Measurements from ENCODE around the gene CD209. TPM values are rescaled to one million over a fixed set of nuclear protein-coding genes. Genes with fewer than 3 reads are reported as not detected.

The CD209 gene
- total and polyA plus RNA-seq, 2 of the 8 experiments (the other 6 are each of a cell fraction or from before 2014, with no cell fraction given), result 0.05 to 0.22 TPM

DNA sequence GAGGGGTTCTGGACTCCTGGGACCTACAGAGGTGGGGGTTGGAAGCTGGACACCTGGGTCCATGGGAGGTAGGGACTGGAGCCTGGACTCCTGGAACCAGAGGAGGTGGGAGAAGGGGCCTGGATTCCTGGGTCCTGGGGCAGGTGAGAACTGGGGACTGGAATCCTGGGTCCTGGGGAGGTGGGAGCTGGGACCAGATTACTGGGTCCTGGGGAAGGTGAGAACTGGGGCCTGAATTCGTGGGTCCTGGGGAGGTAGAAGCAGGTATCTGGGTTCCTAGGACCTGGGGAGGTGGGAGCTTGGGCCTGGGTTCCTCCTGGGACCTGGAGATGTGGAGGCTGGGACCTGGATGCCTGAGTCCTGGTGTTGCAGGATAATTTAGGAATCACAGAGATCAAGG, 16.4 kb upstream of the CD209 start:
- H2BK15ac ChIP-seq (ENCODE audit: low read length), result no peak overlapping the region
- H2AFZ ChIP-seq (ENCODE audit: low read length), result no peak overlapping the region
- POLR2A ChIA-PET (ENCODE audit: partially characterized antibody), result no interaction called here
- no peak overlapping the region for H2BK12ac ChIP-seq (ENCODE audit: low read depth, low read length)
- no peaks in the 10 kb centered on the region for H3K79me2 ChIP-seq (ENCODE audit: control insufficient read depth in 1 of 2, insufficient read depth in 2 of 2, low read length in 2 of 2)
- no peak overlapping the region for H3K23ac ChIP-seq (ENCODE audit: insufficient read length)
- 86% methylated on average over 1 of the region's 1 CpG; no CpG with 5 or more reads in 1 of the 2 experiments for WGBS, 2 experiments (ENCODE audit: extremely low coverage in 1 of 2, insufficient coverage in 1 of 2, insufficient read length in 1 of 2, insufficient replicate concordance in 2 of 2, low coverage in 1 of 2, low lambda C conversion rate in 2 of 2, missing lambda C conversion rate in 1 of 2)
- peak overlapping the region; percentile 32 for H3K18ac ChIP-seq (ENCODE audit: extremely low read depth, low read length)
- H3K9me3 ChIP-seq (ENCODE audit: insufficient read depth in 2 of 2, low read depth in 1 of 2, low read length in 1 of 2), result peaks cover 3 to 5% of the 10 kb centered on the region in 2 experiments; a peak in 2 of 4 replicates
- H3K14ac ChIP-seq (ENCODE audit: insufficient read length), result no peak overlapping the region
- no peak for TF ChIP-seq SAP30 (IDR thresholded peaks at IDR 0.05; ENCODE audit: insufficient read depth, insufficient replicate concordance, low read length)
- no peak for TF ChIP-seq SP2 (IDR thresholded peaks at IDR 0.05; ENCODE audit: low read length)
- TF ChIP-seq USF2 (IDR thresholded peaks at IDR 0.05; ENCODE audit: low read length), result no peak
- TF ChIP-seq EP300 (IDR thresholded peaks at IDR 0.05; ENCODE audit: borderline replicate concordance in 1 of 2, low read depth in 2 of 2, low read length in 2 of 2), result no peak
- TF ChIP-seq BACH1 (IDR thresholded peaks at IDR 0.05; ENCODE audit: low read length), result no peak
- TF ChIP-seq BRCA1 (IDR thresholded peaks at IDR 0.05; ENCODE audit: low read depth, low read length), result no peak
- no peak for TF ChIP-seq EGR1 (IDR thresholded peaks at IDR 0.05; ENCODE audit: borderline replicate concordance, low read depth, low read length)
- no peak for TF ChIP-seq TCF12 (IDR thresholded peaks at IDR 0.05; ENCODE audit: low read depth, low read length)
- TF ChIP-seq SRF (IDR thresholded peaks at IDR 0.05; ENCODE audit: low read depth, low read length), result no peak
- TF ChIP-seq CBX5 (IDR thresholded peaks at IDR 0.05; ENCODE audit: low read depth, low read length), result no peak
- TF ChIP-seq POLR2AphosphoS5 (IDR thresholded peaks at IDR 0.05; ENCODE audit: low read depth, low read length), result no peak
- no peak for TF ChIP-seq KDM4A (IDR thresholded peaks at IDR 0.05; ENCODE audit: low read depth, low read length, severe bottlenecking)
- TF ChIP-seq SIN3A (conservative IDR thresholded peaks at IDR 0.05 in 1 of 2, IDR thresholded peaks at IDR 0.05 in 1 of 2; ENCODE audit: low read depth in 1 of 2, low read length in 2 of 2), result no peak
- no peak overlapping the region for H2BK5ac ChIP-seq (ENCODE audit: low read depth, low read length)
- no peak overlapping the region for H3K9ac ChIP-seq (replicated peaks in 1 of 4; ENCODE audit: extremely low read depth in 1 of 4, low read depth in 3 of 4, low read length in 3 of 4)
- H4K5ac ChIP-seq (ENCODE audit: insufficient read length, low read depth, low read length), result no peak overlapping the region
- H2BK20ac ChIP-seq (ENCODE audit: low read length), result no peak overlapping the region
- no peak overlapping the region for H3K4me3 ChIP-seq (ENCODE audit: extremely low read depth in 1 of 4, insufficient read depth in 2 of 4, low read depth in 3 of 4, low read length in 4 of 4)
- no peak overlapping the region for H3K56ac ChIP-seq (replicated peaks; ENCODE audit: insufficient read length, low read depth, low read length)
- no peak overlapping the region for H3K27ac ChIP-seq (ENCODE audit: low read depth, low read length)
- no peak overlapping the region for H2BK120ac ChIP-seq (replicated peaks; ENCODE audit: low read depth, low read length)
- no peak overlapping the region for H3K4ac ChIP-seq (replicated peaks; ENCODE audit: insufficient read length, low read depth, low read length)
- CTCF ChIA-PET (ENCODE audit: partially characterized antibody), result no interaction called here
- H3K36me3 ChIP-seq (ENCODE audit: control insufficient read depth in 2 of 4, insufficient read depth in 4 of 4, low read length in 3 of 4), result no peaks in the 10 kb centered on the region
- no peaks in the 10 kb centered on the region for H3K23me2 ChIP-seq (ENCODE audit: low read depth, low read length)
- no peaks in the 10 kb centered on the region for H3K79me1 ChIP-seq (ENCODE audit: low read depth, low read length)
- no peaks in the 10 kb centered on the region for H4K20me1 ChIP-seq (replicated peaks in 1 of 2; ENCODE audit: control insufficient read depth in 1 of 2, insufficient read depth in 2 of 2, low read length in 2 of 2)
- no peak overlapping the region for H4K91ac ChIP-seq (replicated peaks; ENCODE audit: insufficient read length, low read length)
- no peak overlapping the region for H4K8ac ChIP-seq (ENCODE audit: extremely low read depth, insufficient read depth, low read length)
- DNase-seq (ENCODE audit: low read depth in 1 of 2, low spot score in 2 of 2), result no peak
- FAIRE-seq, result no peak
- peaks cover 0 to 1% (median 0%) of the 10 kb centered on the region in 4 experiments; a peak in 1 of 7 replicates for H3K27me3 ChIP-seq (replicated peaks in 1 of 4; ENCODE audit: control insufficient read depth in 3 of 4, extremely low read depth in 1 of 4, insufficient read depth in 3 of 4, low read length in 3 of 4)
- no peak overlapping the region for H2AK5ac ChIP-seq (ENCODE audit: low read depth, low read length)
- H3K4me1 ChIP-seq (replicated peaks in 1 of 4; ENCODE audit: control insufficient read depth in 3 of 4, insufficient read depth in 4 of 4, low read length in 3 of 4), result peaks cover 0 to 3% (median under 1%) of the 10 kb centered on the region in 4 experiments; a peak in 1 of 7 replicates
- no peak overlapping the region; a peak in 1 of 4 replicates for H3K4me2 ChIP-seq (ENCODE audit: insufficient read depth in 1 of 2, low read depth in 2 of 2, low read length in 2 of 2)

All from H1 (cell line).